ENCODE measurements around the gene DICER1. TPM values are rescaled to one million over a fixed set of nuclear protein-coding genes. Genes with fewer than 3 reads are reported as not detected.
A peak's percentile ranks its signal among the peaks of the same experiment; 100 is the strongest.

DICER1 gene
- total RNA-seq, 1 donor from 2014 or later, result 33.1 TPM

- no peak for DNase-seq (ENCODE audit: low spot score)
- intact Hi-C loops (cut with DNase I), result no loop called here
Observed at GRCh38 chr14:95068521-95068920, 88.8 kb downstream of the DICER1 start.

GRCh38 chr14:95068080-95068479 lies 89.2 kb downstream of the DICER1 start:
- intact Hi-C loops (cut with DNase I), result no loop called here
- DNase-seq (ENCODE audit: low spot score), result no peak

GRCh38 chr14:95067526-95067925 lies 89.8 kb downstream of the DICER1 start:
- intact Hi-C loops (cut with DNase I), result no loop called here
- no peak for DNase-seq (ENCODE audit: low spot score)

- no peak for DNase-seq (ENCODE audit: low spot score)
- intact Hi-C loops (cut with DNase I), result no loop called here
Observed at GRCh38 chr14:95066427-95066986, 90.8 kb downstream of the DICER1 start.

- peak; percentile 54 for DNase-seq (ENCODE audit: low spot score)
- intact Hi-C loops (cut with DNase I), result no loop called here
Observed at GRCh38 chr14:95065411-95065810, 91.9 kb downstream of the DICER1 start.

DNA sequence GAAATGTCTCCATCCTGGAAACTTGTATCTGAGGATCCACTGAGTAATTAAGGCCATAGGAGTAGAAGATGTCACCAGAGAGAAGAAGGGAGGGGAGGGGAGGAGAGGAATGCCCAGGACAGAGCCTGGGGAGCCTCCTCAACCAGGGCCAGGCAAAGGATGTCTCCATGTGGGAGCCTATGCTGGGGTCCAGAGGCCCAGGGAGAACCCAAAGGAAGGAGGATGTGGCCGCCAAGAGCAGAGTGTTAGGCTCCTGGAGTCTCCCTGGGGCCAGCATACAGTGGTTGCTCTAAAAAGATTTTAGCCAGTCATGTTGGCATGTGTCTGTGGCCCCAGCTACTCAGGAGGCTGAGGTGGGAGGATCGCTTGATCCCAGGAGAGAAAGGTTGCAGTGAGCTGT lies 92.6 kb downstream of the DICER1 start:
- intact Hi-C loops (cut with DNase I), result no loop called here
- DNase-seq (ENCODE audit: low spot score), result peak; percentile 41

DNA sequence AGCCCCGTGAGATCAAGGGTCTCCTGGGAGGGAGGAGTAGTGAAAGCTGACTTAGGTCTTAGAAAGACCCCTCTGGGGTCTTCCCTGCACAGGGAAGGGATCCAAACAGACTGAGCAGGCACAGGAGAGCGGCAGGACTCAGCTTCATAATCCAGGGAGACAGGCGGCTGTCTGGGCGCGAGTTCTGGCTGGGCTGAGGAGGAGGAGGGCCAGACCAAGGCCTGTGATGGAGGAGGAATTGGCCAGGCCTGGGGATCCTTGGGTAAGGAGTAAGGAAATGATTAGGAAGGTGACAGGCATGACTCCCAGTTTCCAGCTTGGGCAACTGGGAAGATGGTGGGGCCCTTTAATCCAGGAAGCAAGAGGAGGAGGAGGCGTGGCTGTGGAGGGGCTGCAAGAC lies 93.1 kb downstream of the DICER1 start:
- peak; percentile 74 for DNase-seq (ENCODE audit: low spot score)
- intact Hi-C loops (cut with DNase I), result no loop called here

DNA sequence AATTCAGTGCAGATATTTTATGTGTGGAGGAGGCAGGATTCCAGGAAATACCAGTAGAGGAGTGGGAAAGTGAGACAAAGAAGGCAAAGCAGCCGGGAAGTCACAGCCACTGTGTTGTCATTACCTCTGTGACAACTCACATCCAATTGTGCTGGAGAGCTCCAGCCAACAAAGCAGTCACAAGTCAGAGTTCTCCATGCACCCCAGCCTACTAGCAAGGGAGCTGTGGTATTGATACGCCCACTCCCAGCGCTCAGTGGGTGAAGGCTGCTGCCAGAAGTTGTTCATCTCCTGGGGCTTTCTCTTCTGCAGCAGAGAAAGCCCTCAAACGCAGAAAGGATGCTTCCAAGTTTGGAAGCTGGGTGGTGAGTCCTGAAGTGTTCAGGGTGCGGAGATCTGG lies 93.9 kb downstream of the DICER1 start:
- peak; percentile 7 for DNase-seq (ENCODE audit: low spot score)
- intact Hi-C loops (cut with DNase I), result no loop called here

DNA sequence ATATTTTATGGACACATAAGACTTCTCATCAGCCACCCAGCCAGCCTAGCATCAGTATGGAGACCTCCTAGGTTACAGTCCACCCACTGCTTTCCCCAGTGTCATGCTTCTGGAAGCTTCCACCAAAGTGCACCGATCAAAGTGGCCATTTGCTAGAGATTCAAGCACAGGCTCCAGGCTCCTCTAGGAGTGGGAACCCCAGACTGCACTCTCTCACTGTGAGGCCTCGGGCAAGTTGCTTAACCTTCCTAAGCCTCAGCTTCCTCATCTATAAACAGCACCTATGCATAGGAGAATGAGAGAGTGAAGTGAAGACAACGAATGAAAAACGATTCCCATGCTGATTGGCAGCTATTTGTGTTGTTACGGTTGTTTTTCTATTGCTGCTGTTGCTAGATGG lies 94.4 kb downstream of the DICER1 start:
- DNase-seq (ENCODE audit: low spot score), result peak; percentile 61
- intact Hi-C loops (cut with DNase I), result no loop called here

DNA sequence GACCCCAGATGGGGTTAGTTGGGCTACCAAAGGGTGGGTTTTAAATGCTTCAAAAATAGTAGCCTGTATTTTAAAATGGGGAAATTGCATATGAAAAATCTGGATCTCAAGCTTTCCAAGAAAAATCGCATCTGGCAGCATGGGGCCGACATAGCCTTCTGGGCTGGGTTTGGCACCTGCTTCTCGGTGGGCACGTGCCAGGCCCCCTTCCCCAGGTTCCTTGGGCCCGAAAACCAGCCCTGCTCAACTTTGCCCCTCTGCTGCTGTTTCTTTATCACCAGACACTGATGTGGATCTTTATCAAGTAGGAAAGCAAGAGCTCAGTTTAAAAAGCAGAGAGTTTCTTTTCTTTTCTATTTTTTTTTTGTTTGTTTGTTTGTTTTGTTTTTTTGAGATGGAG lies 95.1 kb downstream of the DICER1 start:
- DNase-seq (ENCODE audit: low spot score), result peak; percentile 22
- intact Hi-C loops (cut with DNase I), result no loop called here

DNA sequence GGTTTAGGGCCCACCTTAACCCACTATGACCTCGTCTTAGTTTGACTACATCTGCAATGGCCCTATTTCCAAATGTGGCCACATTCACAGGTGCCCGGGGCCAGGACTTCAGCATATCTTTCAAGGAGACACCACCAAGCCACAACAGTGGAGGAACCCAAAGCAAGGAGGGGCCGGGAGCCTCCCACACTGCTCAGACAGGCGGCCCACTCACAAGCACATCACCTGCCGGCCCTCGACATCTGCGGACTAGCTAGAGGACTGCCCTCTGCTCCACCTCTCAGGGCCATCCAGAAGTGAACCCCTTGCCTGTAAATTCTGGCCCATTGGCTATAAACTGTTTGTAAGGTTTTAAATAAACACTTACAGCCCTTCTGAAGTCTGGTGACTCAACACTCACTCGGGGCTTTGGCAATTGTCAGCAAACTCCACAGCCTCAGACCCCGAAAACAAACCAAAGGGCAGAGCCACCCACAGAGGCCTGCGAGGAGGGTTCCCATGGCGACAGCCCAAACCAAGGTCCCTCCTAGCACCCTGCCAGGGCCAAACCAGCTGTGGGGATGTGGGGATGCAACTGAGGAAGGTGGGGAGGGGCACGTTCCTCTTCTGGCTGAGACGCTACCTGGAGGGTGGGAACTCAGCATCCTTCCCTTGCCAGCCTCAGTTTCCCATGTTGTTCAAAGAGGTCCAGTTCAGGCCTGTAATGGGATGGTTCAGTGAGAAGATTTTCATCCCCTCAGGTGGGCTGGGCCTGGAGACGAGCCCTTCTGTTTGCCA lies 95.8 kb downstream of the DICER1 start:
- DNase-seq (ENCODE audit: low spot score), result peak; percentile 57
- intact Hi-C loops (cut with DNase I), result no loop called here

DNA sequence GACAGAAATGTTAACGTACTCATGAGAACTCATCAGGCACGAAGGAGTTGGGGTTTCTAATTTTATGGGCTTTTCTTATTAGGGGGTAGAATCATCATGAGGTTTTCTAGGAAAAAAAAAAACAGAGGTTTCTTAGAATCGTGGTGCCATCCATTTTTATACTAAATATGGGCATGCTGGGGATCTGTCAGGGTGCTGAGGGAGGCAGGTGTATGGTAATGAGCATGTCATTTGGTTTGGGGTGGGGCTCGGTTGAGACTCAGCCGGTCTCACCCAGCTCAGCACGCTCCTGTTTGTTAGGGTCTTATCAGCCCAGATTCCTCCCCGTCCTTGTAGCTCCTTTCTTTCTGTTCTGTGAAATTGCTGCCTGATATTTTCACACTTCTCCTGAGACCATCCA lies 98.2 kb downstream of the DICER1 start:
- intact Hi-C loops (cut with DNase I), result no loop called here
- DNase-seq (ENCODE audit: low spot score), result no peak

GRCh38 chr14:95058491-95058890 lies 98.8 kb downstream of the DICER1 start:
- no peak for DNase-seq (ENCODE audit: low spot score)

DNA sequence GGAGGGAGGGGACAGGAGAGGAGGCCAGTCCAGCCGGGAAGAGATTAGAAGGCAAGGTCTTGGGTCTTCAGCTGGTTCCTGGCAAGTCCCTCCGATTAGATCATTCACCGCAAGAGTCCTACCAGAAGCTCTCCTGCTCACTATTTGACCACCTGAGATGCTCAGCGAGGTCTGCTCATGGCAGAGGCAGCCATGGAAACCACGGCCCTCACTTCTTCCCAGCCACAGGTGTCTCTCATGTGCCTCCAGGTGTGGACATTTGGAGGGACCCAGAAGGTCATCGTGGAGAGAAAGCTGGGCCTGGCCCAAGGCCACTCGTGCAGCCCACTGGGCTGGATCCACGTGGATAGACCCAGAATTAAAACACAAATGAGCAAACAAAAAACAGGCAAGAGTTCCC lies 99.5 kb downstream of the DICER1 start:
- no peak for DNase-seq (ENCODE audit: low spot score)
- intact Hi-C loops (cut with DNase I), result no loop called here

More at GRCh38 chr14:95058491-95058890, 98.8 kb downstream of the DICER1 start:
- intact Hi-C loops (cut with DNase I), result no loop called here

- intact Hi-C loops (cut with DNase I), result no loop called here
- DNase-seq (ENCODE audit: low spot score), result peak; percentile 22
Observed at GRCh38 chr14:95057147-95057546, 100.2 kb downstream of the DICER1 start.

GRCh38 chr14:95056476-95056875 lies 100.9 kb downstream of the DICER1 start:
- peak; percentile 24 for DNase-seq (ENCODE audit: low spot score)
- intact Hi-C loops (cut with DNase I), result no loop called here

DNA sequence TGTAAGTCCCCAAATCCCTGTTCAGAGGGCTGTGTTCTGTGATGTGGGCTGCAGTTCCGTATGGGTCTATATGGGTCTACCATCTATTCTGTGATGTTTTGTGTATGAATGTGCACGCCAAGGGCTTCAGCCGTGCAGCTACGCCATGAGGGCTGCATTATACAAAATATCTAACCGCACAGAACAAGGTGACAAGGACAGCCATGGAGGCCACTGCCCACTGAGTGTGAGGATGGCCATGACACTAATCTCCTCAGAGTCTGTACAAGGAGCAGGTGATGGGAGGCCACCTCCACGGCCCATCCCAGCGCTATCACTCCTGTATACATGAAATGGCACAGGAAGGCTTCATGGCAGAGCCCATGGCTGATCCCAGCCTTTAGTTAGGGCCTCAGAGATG lies 102.0 kb downstream of the DICER1 start:
- DNase-seq (ENCODE audit: low spot score), result peak; percentile 63
- intact Hi-C loops (cut with DNase I), result no loop called here

GRCh38 chr14:95054346-95055280 lies 102.7 kb downstream of the DICER1 start:
- intact Hi-C loops (cut with DNase I), result no loop called here
- peak; percentile 63 for DNase-seq (ENCODE audit: low spot score)

GRCh38 chr14:95052016-95052585 lies 105.2 kb downstream of the DICER1 start:
- intact Hi-C loops (cut with DNase I), result no loop called here
- peak; percentile 26 for DNase-seq (ENCODE audit: low spot score)

DNA sequence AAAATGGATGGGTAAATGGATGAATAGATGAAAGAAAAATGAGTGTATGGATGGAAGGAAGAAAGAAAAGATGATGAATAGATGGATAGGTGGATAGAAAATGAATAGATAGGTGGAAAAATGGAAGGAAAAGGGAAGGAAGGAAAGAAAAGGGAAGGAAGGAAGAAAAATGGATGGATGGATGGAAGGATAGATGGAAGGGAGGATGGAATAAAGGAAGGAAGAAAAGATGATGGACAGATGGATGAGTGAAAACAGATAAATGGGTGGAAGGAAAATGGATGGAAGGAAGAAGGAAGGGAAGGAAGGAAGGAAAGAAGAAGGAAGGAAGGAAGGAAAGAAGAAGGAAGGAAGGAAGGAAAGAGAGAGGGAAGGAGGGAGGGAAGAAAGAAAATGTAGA lies 107.4 kb downstream of the DICER1 start:
- DNase-seq (ENCODE audit: low spot score), result no peak
- intact Hi-C loops (cut with DNase I), result no loop called here

Measured in cardiac septum (tissue), 1 donor.